HEK293 (cell line): ENCODE results near the gene DIP2C.
"Not testable (repeated sequence)": the region's sequence is repeated elsewhere in the genome, so short reads cannot be mapped to it uniquely, and the experiment has no call there.

ENCODE experiments used
- CTCF ChIA-PET: fragments of 350-600 bp; formaldehyde crosslinking; extraction: SDS; loops from one replicate; lab custom pipeline; 2021; ENCODE audit warnings: antibody characterized with exemption; lab: Yijun Ruan, JAX
- POLR2A ChIA-PET: fragments of 300-600 bp; formaldehyde crosslinking; extraction: SDS; loops from one replicate; lab custom pipeline; 2020; ENCODE audit warnings: antibody characterized with exemption, inconsistent platforms; lab: Yijun Ruan, JAX
- H3K27ac ChIP-seq: fragments of 200-500 bp; sonication (Bioruptor generic); 2 replicates; pipeline ENCODE4 v1.5.1; 2014; ENCODE audit warnings: low read depth, low read length, control low read depth, inconsistent platforms; ENCODE audit errors: extremely low read depth
- H3K36me3 ChIP-seq, 2 experiments: fragments of 200-500 bp in 1 of 2; sonication (Bioruptor generic) in 1 of 2; 1 replicate in 1 of 2; 2 replicates in 1 of 2; pipeline ENCODE4 v1.5.1; 2014 to 2017; ENCODE audit warnings: inconsistent platforms in 2 of 2, low read length in 2 of 2; ENCODE audit not compliant: control insufficient read depth in 2 of 2, insufficient read depth in 1 of 2
- H3K4me1 ChIP-seq: fragments of 200-500 bp; sonication (Bioruptor generic); 2 replicates; pipeline ENCODE4 v1.5.1; 2014; ENCODE audit warnings: mild to moderate bottlenecking, low read length, inconsistent platforms; ENCODE audit not compliant: control insufficient read depth, insufficient read depth
- H3K4me3 ChIP-seq: 2 replicates; pipeline ENCODE4 v1.5.1; 2011; ENCODE audit warnings: low read depth, mild to moderate bottlenecking, control low read depth, low read length, moderate library complexity
- H3K9me3 ChIP-seq: fragments of 200-500 bp; sonication (Bioruptor generic); 2 replicates; pipeline ENCODE4 v1.5.1; 2014; ENCODE audit warnings: low read depth, low read length, inconsistent platforms; ENCODE audit not compliant: control insufficient read depth, insufficient read depth
- SCRT2 ChIP-seq: fragments of 450-650 bp; formaldehyde crosslinking; IDR thresholded peaks from 2 replicates; pipeline ENCODE4 v1.5.1; 2016; ENCODE audit warnings: missing biosample characterization, missing genetic modification characterization
- SP7 ChIP-seq: fragments of 450-650 bp; formaldehyde crosslinking; IDR thresholded peaks from 2 replicates; pipeline ENCODE4 v1.5.1; 2016; ENCODE audit warnings: missing biosample characterization, missing genetic modification characterization
- WT1 ChIP-seq: fragments of 450-650 bp; formaldehyde crosslinking; IDR thresholded peaks from 2 replicates; pipeline ENCODE4 v1.5.1; 2016; ENCODE audit warnings: missing biosample characterization, missing genetic modification characterization
- ZNF138 ChIP-seq: fragments of 450-650 bp; formaldehyde crosslinking; IDR thresholded peaks from 2 replicates; pipeline ENCODE4 v1.5.1; 2016; ENCODE audit warnings: missing biosample characterization, missing genetic modification characterization, borderline replicate concordance
- ZNF155 ChIP-seq: fragments of 450-650 bp; formaldehyde crosslinking; IDR thresholded peaks from 2 replicates; pipeline ENCODE4 v1.5.1; 2016; ENCODE audit warnings: missing biosample characterization, missing genetic modification characterization
- ZNF2 ChIP-seq: fragments of 450-650 bp; formaldehyde crosslinking; IDR thresholded peaks from 2 replicates; pipeline ENCODE4 v1.5.1; 2016; ENCODE audit warnings: missing biosample characterization, missing genetic modification characterization
- ZNF514 ChIP-seq: fragments of 450-650 bp; formaldehyde crosslinking; IDR thresholded peaks from 2 replicates; pipeline ENCODE4 v1.5.1; 2016; ENCODE audit warnings: missing biosample characterization, missing genetic modification characterization
- ZNF658 ChIP-seq: fragments of 450-650 bp; formaldehyde crosslinking; IDR thresholded peaks from 2 replicates; pipeline ENCODE4; 2016; ENCODE audit warnings: missing biosample characterization, missing genetic modification characterization
- ZNF792 ChIP-seq: fragments of 450-650 bp; formaldehyde crosslinking; IDR thresholded peaks from 2 replicates; pipeline ENCODE4 v1.5.1; 2016; ENCODE audit warnings: missing biosample characterization, missing genetic modification characterization
- TF ChIP-seq, protein P1 (sequence below): fragments of 450-650 bp; formaldehyde crosslinking; IDR thresholded peaks from 2 replicates; pipeline ENCODE4 v1.5.1; 2017; ENCODE audit warnings: missing biosample characterization, missing genetic modification characterization
- TF ChIP-seq, protein P2 (sequence below): fragments of 450-650 bp; formaldehyde crosslinking; optimal IDR thresholded peaks from 2 replicates; pipeline ENCODE3; 2016; ENCODE audit warnings: missing biosample characterization, mild to moderate bottlenecking, missing genetic modification characterization
- TF ChIP-seq, protein P3 (sequence below): fragments of 450-650 bp; formaldehyde crosslinking; IDR thresholded peaks from 2 replicates; pipeline ENCODE4 v1.5.1; 2016; ENCODE audit warnings: missing biosample characterization, missing genetic modification characterization
- TF ChIP-seq, protein P4 (sequence below): fragments of 450-650 bp; formaldehyde crosslinking; IDR thresholded peaks from 2 replicates; pipeline ENCODE4 v1.5.1; 2016; ENCODE audit warnings: missing biosample characterization, missing genetic modification characterization
- TF ChIP-seq, protein P5 (sequence below): fragments of 450-650 bp; formaldehyde crosslinking; IDR thresholded peaks from 2 replicates; pipeline ENCODE4 v1.5.1; 2016; ENCODE audit warnings: missing biosample characterization, missing genetic modification characterization

The DIP2C gene

DNA sequence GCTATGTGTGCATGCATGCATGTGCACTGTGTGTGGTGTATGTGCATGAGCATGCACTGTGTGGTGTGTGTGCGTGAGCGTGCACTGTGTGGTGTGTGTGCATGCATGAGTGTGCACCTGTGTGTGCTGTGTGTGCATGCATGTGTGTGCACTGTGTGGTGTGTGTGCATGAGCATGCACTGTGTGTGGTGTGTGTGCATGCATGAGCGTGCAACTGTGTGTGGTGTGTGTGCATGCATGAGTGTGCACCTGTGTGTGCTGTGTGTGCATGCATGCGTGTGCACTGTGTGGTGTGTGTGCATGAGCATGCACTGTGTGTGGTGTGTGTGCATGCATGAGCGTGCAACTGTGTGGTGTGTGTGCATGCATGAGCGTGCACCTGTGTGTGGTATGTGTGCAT, 10.7 kb upstream of the DIP2C start:
- H3K36me3 ChIP-seq, H3K4me3 ChIP-seq, H3K4me1 ChIP-seq, POLR2A ChIA-PET, CTCF ChIA-PET, H3K27ac ChIP-seq, H3K9me3 ChIP-seq: not testable (repeated sequence)
- TF ChIP-seq, protein P1, sequence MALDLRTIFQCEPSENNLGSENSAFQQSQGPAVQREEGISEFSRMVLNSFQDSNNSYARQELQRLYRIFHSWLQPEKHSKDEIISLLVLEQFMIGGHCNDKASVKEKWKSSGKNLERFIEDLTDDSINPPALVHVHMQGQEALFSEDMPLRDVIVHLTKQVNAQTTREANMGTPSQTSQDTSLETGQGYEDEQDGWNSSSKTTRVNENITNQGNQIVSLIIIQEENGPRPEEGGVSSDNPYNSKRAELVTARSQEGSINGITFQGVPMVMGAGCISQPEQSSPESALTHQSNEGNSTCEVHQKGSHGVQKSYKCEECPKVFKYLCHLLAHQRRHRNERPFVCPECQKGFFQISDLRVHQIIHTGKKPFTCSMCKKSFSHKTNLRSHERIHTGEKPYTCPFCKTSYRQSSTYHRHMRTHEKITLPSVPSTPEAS (tag by site-specific recombination), result peak; percentile 97
- TF ChIP-seq, protein P2, sequence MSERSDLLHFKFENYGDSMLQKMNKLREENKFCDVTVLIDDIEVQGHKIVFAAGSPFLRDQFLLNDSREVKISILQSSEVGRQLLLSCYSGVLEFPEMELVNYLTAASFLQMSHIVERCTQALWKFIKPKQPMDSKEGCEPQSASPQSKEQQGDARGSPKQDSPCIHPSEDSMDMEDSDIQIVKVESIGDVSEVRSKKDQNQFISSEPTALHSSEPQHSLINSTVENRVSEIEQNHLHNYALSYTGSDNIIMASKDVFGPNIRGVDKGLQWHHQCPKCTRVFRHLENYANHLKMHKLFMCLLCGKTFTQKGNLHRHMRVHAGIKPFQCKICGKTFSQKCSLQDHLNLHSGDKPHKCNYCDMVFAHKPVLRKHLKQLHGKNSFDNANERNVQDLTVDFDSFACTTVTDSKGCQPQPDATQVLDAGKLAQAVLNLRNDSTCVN (tag by site-specific recombination), result peak; percentile 34

DNA sequence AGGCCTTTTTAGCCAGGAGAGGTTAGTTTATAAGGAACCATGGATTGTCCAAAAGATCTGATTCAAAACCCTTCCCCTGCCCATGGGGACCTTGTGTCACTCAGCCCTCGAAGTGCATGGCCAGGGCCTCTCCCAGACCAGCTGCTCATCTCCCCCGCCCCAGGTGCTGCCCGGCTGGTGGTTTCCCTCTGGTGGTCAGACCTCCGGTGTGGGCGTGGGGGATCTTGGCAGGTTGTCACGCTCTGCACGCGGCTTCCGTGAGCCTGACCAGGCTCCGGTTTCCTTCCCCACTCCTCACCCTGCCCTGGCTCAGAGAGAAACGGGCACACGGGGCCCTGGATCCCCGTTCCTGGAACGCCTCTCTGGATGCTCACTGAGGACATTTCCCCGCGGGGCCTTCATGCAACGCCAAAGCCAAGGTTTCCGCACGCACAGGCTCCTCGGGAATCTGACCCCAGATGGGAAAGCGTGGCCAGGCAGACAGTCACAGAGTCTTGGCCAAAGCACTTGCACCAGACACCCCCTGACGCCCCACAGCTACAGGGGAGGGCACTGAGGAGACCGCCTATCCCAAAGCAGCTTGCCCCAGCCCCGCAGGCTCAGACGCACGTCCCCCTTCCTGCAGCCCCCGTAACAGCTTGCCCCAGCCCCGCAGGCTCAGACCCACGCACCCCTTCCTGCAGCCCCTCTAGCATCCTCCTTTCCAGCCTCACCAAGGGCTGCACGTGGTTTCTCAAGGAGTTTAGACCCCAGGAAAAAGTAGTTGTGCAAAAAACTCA, 7.8 kb upstream of the DIP2C start:
- Histone ChIP-seq H3K4me1 (peaks cover 7% of the 10 kb centered on the region; the same call in 1 of the 2 replicates), H3K9me3 (no peaks in the 10 kb centered on the region), H3K4me3 (no peak overlapping the region), H3K27ac (no peak overlapping the region), H3K36me3 (no peaks in the 10 kb centered on the region)
- ChIA-PET CTCF (no interaction called here), POLR2A (no interaction called here)
- TF ChIP-seq ZNF2 (tag by site-specific recombination) (no peak), SP7 (tag by site-specific recombination) (no peak), ZNF658 (no peak), ZNF514 (tag by site-specific recombination) (no peak), WT1 (tag by site-specific recombination) (no peak), SCRT2 (tag by site-specific recombination) (no peak), ZNF155 (tag by site-specific recombination) (no peak), ZNF138 (tag by site-specific recombination) (no peak), ZNF792 (tag by site-specific recombination) (no peak)
- TF ChIP-seq, protein P3, sequence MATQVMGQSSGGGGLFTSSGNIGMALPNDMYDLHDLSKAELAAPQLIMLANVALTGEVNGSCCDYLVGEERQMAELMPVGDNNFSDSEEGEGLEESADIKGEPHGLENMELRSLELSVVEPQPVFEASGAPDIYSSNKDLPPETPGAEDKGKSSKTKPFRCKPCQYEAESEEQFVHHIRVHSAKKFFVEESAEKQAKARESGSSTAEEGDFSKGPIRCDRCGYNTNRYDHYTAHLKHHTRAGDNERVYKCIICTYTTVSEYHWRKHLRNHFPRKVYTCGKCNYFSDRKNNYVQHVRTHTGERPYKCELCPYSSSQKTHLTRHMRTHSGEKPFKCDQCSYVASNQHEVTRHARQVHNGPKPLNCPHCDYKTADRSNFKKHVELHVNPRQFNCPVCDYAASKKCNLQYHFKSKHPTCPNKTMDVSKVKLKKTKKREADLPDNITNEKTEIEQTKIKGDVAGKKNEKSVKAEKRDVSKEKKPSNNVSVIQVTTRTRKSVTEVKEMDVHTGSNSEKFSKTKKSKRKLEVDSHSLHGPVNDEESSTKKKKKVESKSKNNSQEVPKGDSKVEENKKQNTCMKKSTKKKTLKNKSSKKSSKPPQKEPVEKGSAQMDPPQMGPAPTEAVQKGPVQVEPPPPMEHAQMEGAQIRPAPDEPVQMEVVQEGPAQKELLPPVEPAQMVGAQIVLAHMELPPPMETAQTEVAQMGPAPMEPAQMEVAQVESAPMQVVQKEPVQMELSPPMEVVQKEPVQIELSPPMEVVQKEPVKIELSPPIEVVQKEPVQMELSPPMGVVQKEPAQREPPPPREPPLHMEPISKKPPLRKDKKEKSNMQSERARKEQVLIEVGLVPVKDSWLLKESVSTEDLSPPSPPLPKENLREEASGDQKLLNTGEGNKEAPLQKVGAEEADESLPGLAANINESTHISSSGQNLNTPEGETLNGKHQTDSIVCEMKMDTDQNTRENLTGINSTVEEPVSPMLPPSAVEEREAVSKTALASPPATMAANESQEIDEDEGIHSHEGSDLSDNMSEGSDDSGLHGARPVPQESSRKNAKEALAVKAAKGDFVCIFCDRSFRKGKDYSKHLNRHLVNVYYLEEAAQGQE (tag by site-specific recombination), result no peak
- TF ChIP-seq, protein P4, sequence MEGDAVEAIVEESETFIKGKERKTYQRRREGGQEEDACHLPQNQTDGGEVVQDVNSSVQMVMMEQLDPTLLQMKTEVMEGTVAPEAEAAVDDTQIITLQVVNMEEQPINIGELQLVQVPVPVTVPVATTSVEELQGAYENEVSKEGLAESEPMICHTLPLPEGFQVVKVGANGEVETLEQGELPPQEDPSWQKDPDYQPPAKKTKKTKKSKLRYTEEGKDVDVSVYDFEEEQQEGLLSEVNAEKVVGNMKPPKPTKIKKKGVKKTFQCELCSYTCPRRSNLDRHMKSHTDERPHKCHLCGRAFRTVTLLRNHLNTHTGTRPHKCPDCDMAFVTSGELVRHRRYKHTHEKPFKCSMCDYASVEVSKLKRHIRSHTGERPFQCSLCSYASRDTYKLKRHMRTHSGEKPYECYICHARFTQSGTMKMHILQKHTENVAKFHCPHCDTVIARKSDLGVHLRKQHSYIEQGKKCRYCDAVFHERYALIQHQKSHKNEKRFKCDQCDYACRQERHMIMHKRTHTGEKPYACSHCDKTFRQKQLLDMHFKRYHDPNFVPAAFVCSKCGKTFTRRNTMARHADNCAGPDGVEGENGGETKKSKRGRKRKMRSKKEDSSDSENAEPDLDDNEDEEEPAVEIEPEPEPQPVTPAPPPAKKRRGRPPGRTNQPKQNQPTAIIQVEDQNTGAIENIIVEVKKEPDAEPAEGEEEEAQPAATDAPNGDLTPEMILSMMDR (tag by site-specific recombination), result no peak
- TF ChIP-seq, protein P5, sequence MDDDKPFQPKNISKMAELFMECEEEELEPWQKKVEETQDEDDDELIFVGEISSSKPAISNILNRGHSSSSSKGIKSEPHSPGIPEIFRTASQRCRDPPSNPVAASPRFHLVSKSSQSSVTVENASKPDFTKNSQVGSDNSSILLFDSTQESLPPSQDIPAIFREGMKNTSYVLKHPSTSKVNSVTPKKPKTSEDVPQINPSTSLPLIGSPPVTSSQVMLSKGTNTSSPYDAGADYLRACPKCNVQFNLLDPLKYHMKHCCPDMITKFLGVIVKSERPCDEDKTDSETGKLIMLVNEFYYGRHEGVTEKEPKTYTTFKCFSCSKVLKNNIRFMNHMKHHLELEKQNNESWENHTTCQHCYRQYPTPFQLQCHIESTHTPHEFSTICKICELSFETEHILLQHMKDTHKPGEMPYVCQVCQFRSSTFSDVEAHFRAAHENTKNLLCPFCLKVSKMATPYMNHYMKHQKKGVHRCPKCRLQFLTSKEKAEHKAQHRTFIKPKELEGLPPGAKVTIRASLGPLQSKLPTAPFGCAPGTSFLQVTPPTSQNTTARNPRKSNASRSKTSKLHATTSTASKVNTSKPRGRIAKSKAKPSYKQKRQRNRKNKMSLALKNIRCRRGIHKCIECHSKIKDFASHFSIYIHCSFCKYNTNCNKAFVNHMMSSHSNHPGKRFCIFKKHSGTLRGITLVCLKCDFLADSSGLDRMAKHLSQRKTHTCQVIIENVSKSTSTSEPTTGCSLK (tag by site-specific recombination), result no peak
